CD14-positive monocyte (primary cell): Measurements from ENCODE around the gene AMPD3. TPM values are rescaled to one million over a fixed set of nuclear protein-coding genes. Genes with fewer than 3 reads are reported as not detected.
A peak's percentile ranks its signal among the peaks of the same experiment; 100 is the strongest.

Experiments
- DNase-seq, 3 donors: peaks; one replicate each; pipeline ENCODE4 v3.0.0-alpha.2; 2011 to 2022
- H2AFZ ChIP-seq: 2 replicates; pipeline ENCODE4 v1.6.0; 2012; ENCODE audit warnings: mild to moderate bottlenecking, low read depth, low read length, inconsistent platforms; ENCODE audit not compliant: insufficient read depth, poor library complexity, severe bottlenecking
- H3K27ac ChIP-seq, 2 donors: 1 replicate in 1 of 2; 2 replicates in 1 of 2; pipeline ENCODE4 v1.5.1; 2012 to 2013; ENCODE audit warnings: low read length in 2 of 2, control low read depth in 1 of 2, inconsistent platforms in 1 of 2, low read depth in 1 of 2, mild to moderate bottlenecking in 1 of 2
- H3K27me3 ChIP-seq, 2 donors: one replicate each; pipeline versions ENCODE4 v1.6.0 to v1.6.1; 2011 to 2013; ENCODE audit warnings: low read length in 2 of 2; ENCODE audit not compliant: control insufficient read depth in 2 of 2, insufficient read depth in 2 of 2
- H3K36me3 ChIP-seq, 2 donors: replicated peaks in 1 of 2; 1 replicate in 1 of 2; 2 replicates in 1 of 2; pipeline versions ENCODE4 v1.5.1 to v1.6.1; 2012 to 2013; ENCODE audit warnings: low read length in 2 of 2, control low read depth in 1 of 2, inconsistent platforms in 1 of 2, mild to moderate bottlenecking in 1 of 2; ENCODE audit not compliant: insufficient read depth in 2 of 2, control insufficient read depth in 1 of 2
- H3K4me1 ChIP-seq, 2 donors: 1 replicate in 1 of 2; 2 replicates in 1 of 2; pipeline versions ENCODE4 v1.5.1 to v1.6.1; 2012 to 2013; ENCODE audit warnings: low read length in 2 of 2, control low read depth in 1 of 2, inconsistent platforms in 1 of 2, mild to moderate bottlenecking in 1 of 2, moderate library complexity in 1 of 2; ENCODE audit not compliant: insufficient read depth in 2 of 2, control insufficient read depth in 1 of 2
- H3K4me2 ChIP-seq: replicated peaks from 2 replicates; pipeline ENCODE3; 2012; ENCODE audit warnings: low read length, moderate library complexity, mild to moderate bottlenecking; ENCODE audit not compliant: poor library complexity, severe bottlenecking; ENCODE audit errors: extremely low read depth
- H3K4me3 ChIP-seq, 3 experiments: fragments of 200-600 bp in 1 of 3; sonication (generic) in 1 of 3; replicated peaks in 1 of 3; 1 replicate in 2 of 3; 2 replicates in 1 of 3; pipeline ENCODE4 v1.5.1; 2011 to 2013; ENCODE audit warnings: low read length in 3 of 3, mild to moderate bottlenecking in 3 of 3, control low read depth in 2 of 3, low read depth in 2 of 3, inconsistent platforms in 1 of 3, moderate library complexity in 1 of 3
- H3K79me2 ChIP-seq: 2 replicates; pipeline ENCODE4 v1.6.0; 2012; ENCODE audit warnings: mild to moderate bottlenecking, control low read depth, inconsistent platforms, low read length, moderate library complexity; ENCODE audit not compliant: insufficient read depth
- H3K9ac ChIP-seq: 2 replicates; pipeline ENCODE4 v1.6.0; 2017; ENCODE audit warnings: low read length, mild to moderate bottlenecking; ENCODE audit not compliant: insufficient read depth, poor library complexity, severe bottlenecking
- H3K9me3 ChIP-seq, 2 donors: replicated peaks in 1 of 2; 1 replicate in 1 of 2; 2 replicates in 1 of 2; pipeline versions ENCODE4 v1.5.1 to v1.6.1; 2012 to 2013; ENCODE audit warnings: low read length in 2 of 2, control low read depth in 1 of 2; ENCODE audit not compliant: control insufficient read depth in 1 of 2, insufficient read depth in 1 of 2
- H4K20me1 ChIP-seq: 2 replicates; pipeline ENCODE4 v1.6.0; 2012; ENCODE audit warnings: mild to moderate bottlenecking, low read length, control low read depth, moderate library complexity; ENCODE audit not compliant: insufficient read depth
- H3K27ac Mint-ChIP-seq, 7 donors: one replicate each; pipeline ENCODE4 v1.8.0; 2020; ENCODE audit warnings: mild to moderate bottlenecking in 7 of 7, mixed read lengths in 7 of 7, moderate library complexity in 6 of 7, inconsistent platforms in 2 of 7
- H3K27me3 Mint-ChIP-seq, 3 donors: one replicate each; pipeline ENCODE4 v1.8.0; 2021 to 2022; ENCODE audit warnings: low read depth in 3 of 3, mild to moderate bottlenecking in 3 of 3, mixed read lengths in 3 of 3, moderate library complexity in 3 of 3, inconsistent platforms in 1 of 3
- H3K36me3 Mint-ChIP-seq, 2 donors: one replicate each; pipeline ENCODE4 v1.8.0; 2020; ENCODE audit warnings: mixed read lengths in 2 of 2, inconsistent platforms in 1 of 2, mild to moderate bottlenecking in 1 of 2
- H3K4me1 Mint-ChIP-seq: one replicate; pipeline ENCODE4 v1.8.0; 2020; ENCODE audit warnings: mild to moderate bottlenecking, mixed read lengths
- H3K4me3 Mint-ChIP-seq, 2 donors: one replicate each; pipeline ENCODE4 v1.8.0; 2020; ENCODE audit warnings: mild to moderate bottlenecking in 2 of 2, mixed read lengths in 2 of 2, moderate library complexity in 1 of 2
- H3K9me3 Mint-ChIP-seq, 7 donors: one replicate each; pipeline ENCODE4 v1.8.0; 2020 to 2022; ENCODE audit warnings: mixed read lengths in 7 of 7, mild to moderate bottlenecking in 6 of 7, moderate library complexity in 6 of 7, inconsistent platforms in 2 of 7
- CTCF ChIP-seq: fragments of 200-600 bp; IDR thresholded peaks from one replicate; pipeline ENCODE4 v1.8.0; 2022; ENCODE audit warnings: antibody characterized with exemption, mild to moderate bottlenecking
- WGBS: methylation state at CpG from one replicate; pipeline ENCODE4 v1.1.5; 2013; ENCODE audit warnings: missing lambda C conversion rate; ENCODE audit not compliant: insufficient coverage; 5-methylcytosine and 5-hydroxymethylcytosine counted together
- intact Hi-C, 2 donors: fragments of 100-400 bp; cut with micrococcal nuclease; formaldehyde crosslinking; loops; one replicate each; pipeline versions ENCODE4 v1.15.0 to v1.15.1; 2023
- polyA plus RNA-seq, 3 donors: library from polyadenylated mRNA; depleted of rRNA in 1 of 3; unstranded in 2 of 3; stranded (reverse) in 1 of 3; fragments of 300-500 nt in 2 of 3; fragments of >200 nt in 1 of 3; fragmentation: Illumina TruSeq in 2 of 3; gene quantifications; 1 replicate in 2 of 3; 2 replicates in 1 of 3; pipeline ENCODE4 v1.2.3, GENCODE V29; 2012 to 2021

Gene AMPD3
- polyA plus RNA-seq, 3 donors: 10.5 to 24.3 (median 14.3) TPM

DNA sequence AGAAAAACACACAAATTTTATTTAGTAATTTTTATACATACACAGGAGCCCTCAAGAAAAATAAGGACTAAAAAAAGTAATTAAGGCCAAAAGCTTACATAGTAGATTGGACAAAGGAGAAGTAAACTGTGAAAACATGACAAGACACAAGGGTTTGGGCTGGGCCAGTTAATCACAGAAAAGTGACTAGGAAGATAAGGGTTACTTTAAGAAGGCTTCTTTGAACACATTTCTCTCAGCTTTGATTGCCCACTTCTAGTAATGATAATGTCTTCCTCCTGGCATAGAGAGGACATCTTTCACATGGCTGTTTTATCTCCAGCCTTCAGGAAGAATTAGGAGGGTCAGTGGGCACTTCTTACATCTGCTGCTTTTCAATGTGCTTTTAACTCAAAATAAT, 82.5 kb downstream of the AMPD3 start:
- no peaks in the 10 kb centered on the region for H3K27me3 ChIP-seq
- Mint-ChIP-seq H3K27ac (no peak overlapping the region), H3K27me3 (no peaks in the 10 kb centered on the region), H3K36me3 (peaks cover 11 to 14% of the 10 kb centered on the region in 2 donors), H3K4me1 (peaks cover 28% of the 10 kb centered on the region), H3K9me3 (peaks cover 0 to under 1% (median 0%) of the 10 kb centered on the region in 7 donors), H3K4me3 (no peak overlapping the region)
- H2AFZ ChIP-seq: no peak overlapping the region
- H3K4me2 ChIP-seq: no peak overlapping the region
- peaks cover 28% of the 10 kb centered on the region for H3K79me2 ChIP-seq
- intact Hi-C loops: no loop called here
- H3K9me3 ChIP-seq: no peaks in the 10 kb centered on the region
- H3K4me1 ChIP-seq: peaks cover 21% of the 10 kb centered on the region in 2 donors
- peaks cover 13 to 14% of the 10 kb centered on the region in 2 donors for H3K36me3 ChIP-seq
- no peak overlapping the region for H3K4me3 ChIP-seq
- no peak for DNase-seq
- no peak overlapping the region for H3K27ac ChIP-seq
- H4K20me1 ChIP-seq: peaks cover 4% of the 10 kb centered on the region
- no peak for TF ChIP-seq CTCF
- no peak overlapping the region for H3K9ac ChIP-seq

- H3K9ac ChIP-seq: no peak overlapping the region
- Mint-ChIP-seq H3K36me3 (peaks cover 2 to 5% of the 10 kb centered on the region in 2 donors), H3K27me3 (no peaks in the 10 kb centered on the region), H3K27ac (no peak overlapping the region), H3K9me3 (peaks cover 0 to 6% (median 3%) of the 10 kb centered on the region in 7 donors), H3K4me1 (peaks cover 28% of the 10 kb centered on the region), H3K4me3 (no peak overlapping the region)
- H3K27me3 ChIP-seq: no peaks in the 10 kb centered on the region
- intact Hi-C loops: no loop called here
- peaks cover 28% of the 10 kb centered on the region for H3K79me2 ChIP-seq
- no CpG with 5 or more reads among the region's 1 CpG for WGBS
- no peak overlapping the region for H3K27ac ChIP-seq
- H3K9me3 ChIP-seq: peaks cover 0 to 4% of the 10 kb centered on the region in 2 donors
- TF ChIP-seq CTCF: no peak
- DNase-seq: no peak
- H4K20me1 ChIP-seq: peaks cover 4% of the 10 kb centered on the region
- no peak overlapping the region for H3K4me3 ChIP-seq
- H3K4me1 ChIP-seq: peaks cover 21% of the 10 kb centered on the region in 2 donors
- H3K36me3 ChIP-seq: peaks cover under 1 to 2% of the 10 kb centered on the region in 2 donors
- H3K4me2 ChIP-seq: peak overlapping the region; percentile 6
- no peak overlapping the region for H2AFZ ChIP-seq
These were observed 83.9 kb downstream of the AMPD3 start for GRCh38 chr11:10538924-10539323.
